Nephron progenitor cell (in vitro differentiated cells): Measurements from ENCODE around the gene SORCS2.

Experiments used
- DNase-seq: peaks from one replicate; pipeline ENCODE4 v3.0.0; 2021
- H3K27ac Mint-ChIP-seq: 2 replicates; pipeline ENCODE4 v1.8.0; 2021; ENCODE audit warnings: mild to moderate bottlenecking, moderate library complexity, mixed read lengths
- H3K27me3 Mint-ChIP-seq: 2 replicates; pipeline ENCODE4 v1.8.0; 2021; ENCODE audit warnings: mild to moderate bottlenecking, low read depth, mixed read lengths; ENCODE audit not compliant: poor library complexity
- H3K36me3 Mint-ChIP-seq: 2 replicates; pipeline ENCODE4 v1.8.0; 2021; ENCODE audit warnings: low read depth, mixed read lengths
- H3K4me1 Mint-ChIP-seq: 2 replicates; pipeline ENCODE4 v1.8.0; 2021; ENCODE audit warnings: mixed read lengths
- H3K4me3 Mint-ChIP-seq: 2 replicates; pipeline ENCODE4 v1.8.0; 2021; ENCODE audit warnings: mild to moderate bottlenecking, moderate library complexity, mixed read lengths
- H3K9me3 Mint-ChIP-seq: 2 replicates; pipeline ENCODE4 v1.8.0; 2021; ENCODE audit warnings: mild to moderate bottlenecking, moderate library complexity, mixed read lengths
- TF ChIP-seq, protein P1 (sequence below): fragments of 200-600 bp; sonication (generic); IDR thresholded peaks from 2 replicates; pipeline ENCODE4 v1.5.0; 2021; ENCODE audit warnings: antibody characterized with exemption

Gene SORCS2

DNA sequence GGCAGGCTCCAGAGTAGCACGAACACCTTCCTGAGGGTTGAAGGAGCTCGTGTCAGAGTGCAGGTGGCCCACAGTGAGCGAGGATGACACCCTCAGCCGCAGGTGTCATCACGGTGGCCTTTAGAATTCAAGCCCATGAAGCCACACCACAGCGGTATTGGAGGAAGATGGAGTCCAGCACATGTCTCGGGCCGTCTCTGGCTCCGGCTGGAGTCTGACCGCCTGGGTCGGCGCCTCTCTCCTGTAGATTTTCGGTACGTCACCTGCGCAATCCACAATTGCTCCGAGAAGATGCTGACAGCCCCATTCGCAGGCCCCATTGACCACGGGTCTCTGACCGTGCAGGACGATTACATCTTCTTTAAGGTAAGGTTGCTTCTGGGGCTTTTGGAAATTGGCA, 471.8 kb downstream of the SORCS2 start:
- Mint-ChIP-seq H3K27ac (no peak overlapping the region), H3K4me1 (peaks cover 66% of the 10 kb centered on the region), H3K4me3 (no peak overlapping the region), H3K36me3 (no peaks in the 10 kb centered on the region), H3K27me3 (peaks cover 8% of the 10 kb centered on the region), H3K9me3 (no peaks in the 10 kb centered on the region)
- TF ChIP-seq, protein P1, sequence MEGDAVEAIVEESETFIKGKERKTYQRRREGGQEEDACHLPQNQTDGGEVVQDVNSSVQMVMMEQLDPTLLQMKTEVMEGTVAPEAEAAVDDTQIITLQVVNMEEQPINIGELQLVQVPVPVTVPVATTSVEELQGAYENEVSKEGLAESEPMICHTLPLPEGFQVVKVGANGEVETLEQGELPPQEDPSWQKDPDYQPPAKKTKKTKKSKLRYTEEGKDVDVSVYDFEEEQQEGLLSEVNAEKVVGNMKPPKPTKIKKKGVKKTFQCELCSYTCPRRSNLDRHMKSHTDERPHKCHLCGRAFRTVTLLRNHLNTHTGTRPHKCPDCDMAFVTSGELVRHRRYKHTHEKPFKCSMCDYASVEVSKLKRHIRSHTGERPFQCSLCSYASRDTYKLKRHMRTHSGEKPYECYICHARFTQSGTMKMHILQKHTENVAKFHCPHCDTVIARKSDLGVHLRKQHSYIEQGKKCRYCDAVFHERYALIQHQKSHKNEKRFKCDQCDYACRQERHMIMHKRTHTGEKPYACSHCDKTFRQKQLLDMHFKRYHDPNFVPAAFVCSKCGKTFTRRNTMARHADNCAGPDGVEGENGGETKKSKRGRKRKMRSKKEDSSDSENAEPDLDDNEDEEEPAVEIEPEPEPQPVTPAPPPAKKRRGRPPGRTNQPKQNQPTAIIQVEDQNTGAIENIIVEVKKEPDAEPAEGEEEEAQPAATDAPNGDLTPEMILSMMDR: no peak
- no peak for DNase-seq

DNA sequence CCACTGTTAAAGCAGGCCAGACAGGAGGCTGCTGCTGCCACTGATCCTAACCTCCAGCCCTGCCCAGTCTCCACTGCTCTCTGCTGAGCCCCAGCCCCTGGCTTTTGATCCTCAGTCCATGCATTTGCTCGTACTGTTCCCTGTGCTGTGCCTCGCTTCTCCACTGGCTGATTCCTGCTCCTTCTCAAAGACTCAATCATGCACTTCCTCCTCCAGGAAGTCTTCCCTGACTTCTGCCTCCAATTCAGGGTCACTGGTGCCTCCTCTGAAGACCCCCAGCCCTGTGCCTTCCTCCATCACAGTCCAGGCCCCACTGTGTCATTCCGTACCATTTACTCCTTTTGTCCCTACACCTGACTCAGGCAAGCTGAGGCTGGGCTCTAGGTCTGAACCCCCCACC, 473.0 kb downstream of the SORCS2 start:
- Mint-ChIP-seq H3K27ac (no peak overlapping the region), H3K36me3 (peaks cover under 1% of the 10 kb centered on the region)
- TF ChIP-seq, protein P1: no peak

DNA sequence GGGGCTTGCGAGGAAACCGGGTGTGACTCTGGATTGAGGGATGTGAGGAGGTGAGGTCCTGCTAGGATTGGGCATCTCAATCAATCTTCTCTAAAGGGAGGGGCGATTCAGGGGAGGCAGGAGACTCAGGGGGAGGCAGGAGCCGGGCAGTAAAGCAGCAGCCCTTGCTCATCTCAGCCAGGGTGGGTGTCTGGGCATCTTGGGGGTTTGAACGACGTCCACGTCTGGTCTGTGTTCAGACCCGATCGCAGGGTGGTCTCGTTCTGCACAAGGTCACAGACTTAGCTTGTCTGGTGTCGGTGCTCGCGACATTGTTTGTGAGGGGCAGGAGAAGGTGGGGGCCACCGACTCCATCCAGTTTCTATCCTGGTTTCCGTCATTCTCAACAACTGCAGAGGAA, 473.7 kb downstream of the SORCS2 start:
- Mint-ChIP-seq H3K27me3 (peaks cover 4% of the 10 kb centered on the region), H3K9me3 (peaks cover 11% of the 10 kb centered on the region), H3K27ac (no peak overlapping the region), H3K4me3 (no peak overlapping the region), H3K4me1 (peaks cover 64% of the 10 kb centered on the region), H3K36me3 (peaks cover 8% of the 10 kb centered on the region)
- no peak for DNase-seq
- TF ChIP-seq, protein P1: no peak

More for the DNA sequence above, 473.0 kb downstream of the SORCS2 start:
- DNase-seq: no peak
- Mint-ChIP-seq H3K4me1 (peaks cover 71% of the 10 kb centered on the region), H3K27me3 (peaks cover 6% of the 10 kb centered on the region), H3K9me3 (peaks cover 4% of the 10 kb centered on the region), H3K4me3 (no peak overlapping the region)

DNA sequence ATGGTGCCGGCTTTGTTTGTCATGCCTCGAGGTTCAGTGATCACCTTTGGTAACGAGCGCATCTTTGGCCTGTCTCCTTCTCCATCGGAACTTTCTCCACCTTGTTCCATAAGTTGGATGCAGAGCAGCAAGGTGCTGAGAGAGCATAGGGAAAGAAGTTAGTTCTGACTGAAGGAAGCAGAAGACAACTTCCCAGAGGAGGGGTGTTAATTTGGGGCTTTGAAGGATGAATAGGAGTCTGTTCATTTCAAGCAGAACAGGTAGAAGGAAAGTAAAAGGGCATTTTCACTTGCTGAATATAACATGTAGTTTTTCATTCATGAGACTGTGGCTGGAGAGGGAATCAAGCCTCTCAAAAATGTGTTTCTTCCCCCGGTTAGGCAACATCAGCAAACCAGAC, 474.4 kb downstream of the SORCS2 start:
- H3K27ac Mint-ChIP-seq: no peak overlapping the region
- H3K27me3 Mint-ChIP-seq: peaks cover 4% of the 10 kb centered on the region
- H3K9me3 Mint-ChIP-seq: peaks cover 18% of the 10 kb centered on the region

DNA sequence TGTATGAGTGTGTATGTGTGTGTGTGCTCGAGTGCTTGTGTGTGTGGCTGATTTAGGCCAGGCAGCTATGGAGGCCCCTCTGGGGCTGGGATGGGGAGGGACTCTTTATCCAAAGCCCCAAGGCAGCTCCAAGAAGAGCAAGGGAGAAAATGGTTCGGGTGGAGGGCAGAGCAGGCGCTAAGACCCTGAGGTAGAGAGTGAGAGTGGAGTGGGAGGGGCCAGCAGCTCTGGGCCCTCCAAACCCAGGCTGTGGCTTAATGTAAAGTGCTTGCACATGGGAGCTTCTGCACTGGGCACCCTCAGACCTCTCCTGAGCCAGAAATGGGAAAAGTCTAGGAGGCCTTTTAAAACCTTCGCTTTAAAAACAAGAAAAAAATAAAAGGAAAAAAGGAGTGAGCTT, 475.9 kb downstream of the SORCS2 start:
- Mint-ChIP-seq H3K9me3 (peaks cover 29% of the 10 kb centered on the region), H3K27me3 (peaks cover 4% of the 10 kb centered on the region), H3K4me3 (no peak overlapping the region), H3K4me1 (peaks cover 48% of the 10 kb centered on the region), H3K27ac (no peak overlapping the region), H3K36me3 (peaks cover 20% of the 10 kb centered on the region)
- DNase-seq: no peak
- TF ChIP-seq, protein P1: no peak

More for the DNA sequence above, 474.4 kb downstream of the SORCS2 start:
- peaks cover 15% of the 10 kb centered on the region for H3K36me3 Mint-ChIP-seq
- peaks cover 57% of the 10 kb centered on the region for H3K4me1 Mint-ChIP-seq
- TF ChIP-seq, protein P1: no peak
- H3K4me3 Mint-ChIP-seq: no peak overlapping the region
- no peak for DNase-seq

DNA sequence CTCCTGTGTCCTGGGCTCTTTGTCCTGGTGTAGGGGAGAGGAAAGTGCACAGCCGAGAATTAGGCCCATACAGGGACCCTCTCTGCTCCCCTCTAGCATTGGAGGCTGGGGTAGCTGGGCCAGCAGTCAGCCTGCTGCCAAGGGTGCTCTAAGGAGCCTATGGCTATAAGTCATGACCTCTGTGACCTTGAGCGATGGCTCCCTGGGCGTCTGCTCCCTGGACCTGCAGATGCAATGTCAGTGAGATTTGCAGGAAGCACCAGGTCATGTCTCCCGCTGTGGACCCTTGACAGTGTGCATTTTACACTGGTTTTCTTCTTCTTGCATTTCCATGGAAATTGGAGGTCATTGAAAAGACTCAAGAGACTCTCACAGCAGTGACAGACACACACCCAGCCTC, 476.5 kb downstream of the SORCS2 start:
- Mint-ChIP-seq H3K9me3 (peaks cover 29% of the 10 kb centered on the region), H3K27ac (no peak overlapping the region), H3K4me1 (peaks cover 50% of the 10 kb centered on the region), H3K27me3 (peaks cover 4% of the 10 kb centered on the region), H3K36me3 (peaks cover 20% of the 10 kb centered on the region), H3K4me3 (no peak overlapping the region)
- DNase-seq: no peak
- TF ChIP-seq, protein P1: no peak
